A673 (cell line): ENCODE data around the gene SEMA6C. TPM values are rescaled to one million over a fixed set of nuclear protein-coding genes. Genes with fewer than 3 reads are reported as not detected.
A peak's percentile ranks its signal among the peaks of the same experiment; 100 is the strongest.

Source experiments
- BruUV-seq: library from RNA; stranded (reverse); fragments of 400-500 nt; replicated peaks from 2 replicates; lab custom pipeline; 2021; lab: Mats Ljungman, UMichigan
- CTCF ChIA-PET: fragments of 300-600 bp; sonication (Branson Sonifier 250); formaldehyde crosslinking; loops from one replicate; lab custom pipeline; 2022; ENCODE audit warnings: antibody characterized with exemption; lab: Charles Lee
- POLR2A ChIA-PET: fragments of 300-600 bp; sonication (Branson Sonifier 250); formaldehyde crosslinking; loops from one replicate; lab custom pipeline; 2022; ENCODE audit warnings: antibody characterized with exemption; ENCODE audit not compliant: low non-redundant PET; lab: Charles Lee
- DNase-seq: peaks from one replicate; pipeline ENCODE4 v3.0.0-alpha.2; 2015; ENCODE audit warnings: low spot score
- H3K27ac ChIP-seq: fragments of 200-600 bp; sonication (generic); 2 replicates; pipeline ENCODE4 v1.5.1; 2016; ENCODE audit warnings: mixed run types, low read depth, mild to moderate bottlenecking, mixed read lengths, antibody characterized with exemption, low read length; ENCODE audit not compliant: poor library complexity, severe bottlenecking
- H3K27me3 ChIP-seq: fragments of 200-600 bp; sonication (generic); replicated peaks from 2 replicates; pipeline ENCODE4 v1.6.1; 2017; ENCODE audit warnings: mixed run types, low read depth, mild to moderate bottlenecking, mixed read lengths, antibody characterized with exemption, low read length; ENCODE audit not compliant: insufficient read depth, poor library complexity
- H3K36me3 ChIP-seq: fragments of 200-600 bp; sonication (generic); 2 replicates; pipeline ENCODE4 v1.6.1; 2016; ENCODE audit warnings: mixed run types, mild to moderate bottlenecking, mixed read lengths, antibody characterized with exemption, low read length; ENCODE audit not compliant: insufficient read depth, poor library complexity, severe bottlenecking
- H3K4me1 ChIP-seq: fragments of 200-600 bp; sonication (generic); 2 replicates; pipeline ENCODE4 v1.6.1; 2017; ENCODE audit warnings: mixed run types, mild to moderate bottlenecking, mixed read lengths, antibody characterized with exemption, low read length; ENCODE audit not compliant: insufficient read depth, poor library complexity, severe bottlenecking
- H3K4me3 ChIP-seq: fragments of 200-600 bp; sonication (generic); 2 replicates; pipeline ENCODE4 v1.5.1; 2016; ENCODE audit warnings: low read depth, mixed run types, mild to moderate bottlenecking, mixed read lengths, low read length; ENCODE audit not compliant: poor library complexity, severe bottlenecking
- H3K9me3 ChIP-seq: fragments of 200-600 bp; sonication (generic); 2 replicates; pipeline ENCODE4 v1.6.1; 2016; ENCODE audit warnings: mixed run types, low read depth, mild to moderate bottlenecking, mixed read lengths, antibody characterized with exemption, low read length; ENCODE audit not compliant: poor library complexity, severe bottlenecking
- CTCF ChIP-seq: fragments of 300-800, 200-600 bp; sonication (generic); conservative IDR thresholded peaks from 2 replicates; pipeline ENCODE4 v1.5.1; 2017; ENCODE audit warnings: low read depth, mild to moderate bottlenecking, antibody characterized with exemption, low read length, moderate library complexity, mixed read lengths
- EZH2 ChIP-seq: fragments of 200-600 bp; sonication (generic); IDR thresholded peaks from 2 replicates; pipeline ENCODE4 v1.6.1; 2017; ENCODE audit warnings: borderline replicate concordance, low read depth, mild to moderate bottlenecking, mixed read lengths, antibody characterized with exemption, low read length; ENCODE audit not compliant: poor library complexity, severe bottlenecking
- intact Hi-C: fragments of 100-400 bp; cut with micrococcal nuclease; formaldehyde crosslinking; loops from one replicate; pipeline ENCODE4 v1.10.0; 2022; ENCODE audit not compliant: unreplicated experiment
- total RNA-seq: library from RNA; stranded (reverse); gene quantifications from 2 replicates; pipeline ENCODE4 v1.2.3, GENCODE V29; 2021

The SEMA6C gene
- total RNA-seq, 1 experiment from 2014 or later, result 4.7 TPM

- DNase-seq, result no peak
- ChIA-PET POLR2A (interaction anchor here (0.6 kb wide), 1 partner anchor 45 kb away, joined by 3 read pairs; no protein-coding TSS in a partner anchor), CTCF (interaction anchor here (1.3 kb wide), 1 partner anchor 14 kb away, joined by 3 read pairs; no protein-coding TSS in a partner anchor)
- Histone ChIP-seq H3K27me3 (no peaks in the 10 kb centered on the region), H3K9me3 (no peaks in the 10 kb centered on the region), H3K4me3 (no peak overlapping the region), H3K36me3 (no peaks in the 10 kb centered on the region), H3K27ac (peak overlapping the region; percentile 42), H3K4me1 (no peaks in the 10 kb centered on the region)
- TF ChIP-seq EZH2 (no peak), CTCF (no peak)
- intact Hi-C loops, result no loop called here
- no TSS peak for BruUV-seq
Observed at GRCh38 chr1:151085953-151086559, 60.4 kb downstream of the SEMA6C start.

Other genes starting within 250 kb of the SEMA6C start
- gene SETDB1, start 220.3 kb downstream of the SEMA6C start, total RNA-seq, result 66.5 and 71.0 TPM in 2 replicates
- 222 and 239 TPM in 2 replicates for gene CERS2, start 171.8 kb downstream of the SEMA6C start, total RNA-seq
- not detected in 2 replicates for gene ANXA9, start 164.3 kb downstream of the SEMA6C start, total RNA-seq
- gene MINDY1, start 139.7 kb downstream of the SEMA6C start, total RNA-seq, result 11.6 and 16.9 TPM in 2 replicates
- 19.3 and 21.4 TPM in 2 replicates for gene PRUNE1, start 138.2 kb downstream of the SEMA6C start, total RNA-seq
- gene BNIPL, start 110.0 kb downstream of the SEMA6C start, total RNA-seq, result 1.5 and 3.5 TPM in 2 replicates
- 2.9 and 3.9 TPM in 2 replicates for gene C1orf56, start 98.9 kb downstream of the SEMA6C start, total RNA-seq
- 57.5 and 63.8 TPM in 2 replicates for gene CDC42SE1, start 87.0 kb downstream of the SEMA6C start, total RNA-seq
- 91.9 and 108 TPM in 2 replicates for gene MLLT11, start 86.2 kb downstream of the SEMA6C start, total RNA-seq
- 11.1 and 12.5 TPM in 2 replicates for gene GABPB2, start 75.9 kb downstream of the SEMA6C start, total RNA-seq
- gene TNFAIP8L2, start 10.0 kb upstream of the SEMA6C start, total RNA-seq, result not detected in 2 replicates
- gene LYSMD1, start 19.3 kb upstream of the SEMA6C start, total RNA-seq, result 7.7 and 8.1 TPM in 2 replicates
- 57.5 and 59.6 TPM in 2 replicates for gene SCNM1, start 19.5 kb upstream of the SEMA6C start, total RNA-seq
- gene TMOD4, start 29.4 kb upstream of the SEMA6C start, total RNA-seq, result 1.4 and 2.8 TPM in 2 replicates
- 113 and 114 TPM in 2 replicates for gene VPS72, start 43.6 kb upstream of the SEMA6C start, total RNA-seq
- gene PIP5K1A, start 51.9 kb upstream of the SEMA6C start, total RNA-seq, result 109 and 115 TPM in 2 replicates
- 312 and 339 TPM in 2 replicates for gene PSMD4, start 108.1 kb upstream of the SEMA6C start, total RNA-seq
- 26.4 and 30.2 TPM in 2 replicates for gene ZNF687, start 135.7 kb upstream of the SEMA6C start, total RNA-seq
- gene PI4KB, start 180.8 kb upstream of the SEMA6C start, total RNA-seq, result 62.1 and 62.8 TPM in 2 replicates
- gene RFX5, start 200.6 kb upstream of the SEMA6C start, total RNA-seq, result 49.0 and 51.8 TPM in 2 replicates
- 0.50 TPM in 1 of 2 replicates, not detected in the other for gene SELENBP1, start 226.1 kb upstream of the SEMA6C start, total RNA-seq